GM19099 (cell line): Measurements from ENCODE around the gene F2R.

Experiments
- POLR2A ChIP-seq: IDR thresholded peaks from 3 replicates; pipeline ENCODE4 v1.6.1; 2011; ENCODE audit warnings: low read depth; ENCODE audit not compliant: insufficient read length; ENCODE audit errors: extremely low read depth

F2R gene

GRCh38 chr5:76715736-76716455, at the start of gene F2R:
F2R (plus strand) TSS chr5:76716126; CDS start chr5:76716308, 182 bp downstream.
- TF ChIP-seq POLR2A, result no peak

GRCh38 chr5:76667495-76667894, 48.4 kb upstream of the F2R start:
- TF ChIP-seq POLR2A, result no peak

- TF ChIP-seq POLR2A, result no peak
Observed at GRCh38 chr5:76669245-76669644, 46.7 kb upstream of the F2R start.

- no peak for TF ChIP-seq POLR2A
Observed at GRCh38 chr5:76670508-76670907, 45.4 kb upstream of the F2R start.

- TF ChIP-seq POLR2A, result no peak
Observed at GRCh38 chr5:76672242-76672641, 43.7 kb upstream of the F2R start.

GRCh38 chr5:76673125-76673524, 42.8 kb upstream of the F2R start:
- no peak for TF ChIP-seq POLR2A

- TF ChIP-seq POLR2A, result no peak
Observed at GRCh38 chr5:76674330-76675066, 41.4 kb upstream of the F2R start.

- TF ChIP-seq POLR2A, result no peak
Observed at GRCh38 chr5:76675364-76675763, 40.6 kb upstream of the F2R start.

GRCh38 chr5:76677849-76678472, 38.0 kb upstream of the F2R start:
- TF ChIP-seq POLR2A, result no peak

GRCh38 chr5:76679231-76679630, 36.7 kb upstream of the F2R start:
- no peak for TF ChIP-seq POLR2A

- TF ChIP-seq POLR2A, result no peak
Observed at GRCh38 chr5:76681287-76681686, 34.6 kb upstream of the F2R start.

GRCh38 chr5:76682387-76682786, 33.5 kb upstream of the F2R start:
- TF ChIP-seq POLR2A, result no peak

- no peak for TF ChIP-seq POLR2A
Observed at GRCh38 chr5:76683816-76684731, 31.9 kb upstream of the F2R start.

GRCh38 chr5:76684756-76685519, 31.0 kb upstream of the F2R start:
- no peak for TF ChIP-seq POLR2A
